HG03066 (cell line): ENCODE data around the gene GK.
"Not testable (repeated sequence)": the region's sequence is repeated elsewhere in the genome, so short reads cannot be mapped to it uniquely, and the experiment has no call there.

Experiments used
- ATAC-seq: cut with Tn5 transposase; IDR thresholded peaks from one replicate; pipeline ENCODE4 v1.9.1; 2021; ENCODE audit warnings: low read depth; ENCODE audit not compliant: unreplicated experiment

GK gene

DNA sequence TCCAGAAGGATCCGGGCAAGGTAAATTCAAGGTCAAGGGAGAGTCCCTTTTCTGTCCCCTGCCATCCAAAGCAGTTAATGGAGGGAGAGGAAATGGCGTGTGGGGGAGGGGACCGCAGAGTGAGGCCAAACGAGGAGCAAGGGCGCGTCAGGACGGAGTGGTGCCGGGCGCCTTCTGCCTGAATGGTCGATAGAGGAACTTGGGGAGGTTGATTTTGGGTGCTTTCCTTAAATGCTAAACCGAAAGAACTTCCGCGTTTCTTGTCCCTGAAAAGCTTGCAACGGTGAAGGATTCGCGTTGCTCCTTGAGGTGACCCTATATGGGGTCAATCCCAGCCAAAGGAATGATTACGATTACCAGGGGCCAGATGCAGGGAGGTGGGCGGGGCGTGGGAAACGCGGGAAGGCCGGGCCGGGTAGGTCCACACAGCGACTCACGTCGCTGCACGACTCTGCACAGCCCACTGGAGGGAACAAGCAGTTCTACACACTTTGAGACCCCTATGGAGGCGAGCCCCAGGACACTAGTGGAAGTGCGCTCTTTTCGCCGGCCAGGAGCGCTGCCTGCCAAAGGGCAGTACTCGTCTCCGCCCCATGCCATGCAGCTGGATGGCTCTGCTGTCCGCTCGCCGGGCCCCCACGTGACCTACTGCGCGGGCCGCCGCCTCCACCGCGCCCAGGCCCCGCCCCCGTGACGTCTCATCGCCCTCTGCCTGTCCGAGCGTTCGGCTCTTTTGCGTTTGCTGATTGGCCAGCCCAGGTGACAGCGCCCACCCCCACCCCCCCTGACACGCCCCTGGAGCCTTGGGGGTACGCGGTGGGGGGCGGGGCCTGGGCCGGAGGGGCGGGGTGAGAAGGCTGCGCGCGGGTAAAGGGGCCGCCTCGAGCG is 452 bp upstream of the GK start:
- peak; percentile 85 for ATAC-seq

DNA sequence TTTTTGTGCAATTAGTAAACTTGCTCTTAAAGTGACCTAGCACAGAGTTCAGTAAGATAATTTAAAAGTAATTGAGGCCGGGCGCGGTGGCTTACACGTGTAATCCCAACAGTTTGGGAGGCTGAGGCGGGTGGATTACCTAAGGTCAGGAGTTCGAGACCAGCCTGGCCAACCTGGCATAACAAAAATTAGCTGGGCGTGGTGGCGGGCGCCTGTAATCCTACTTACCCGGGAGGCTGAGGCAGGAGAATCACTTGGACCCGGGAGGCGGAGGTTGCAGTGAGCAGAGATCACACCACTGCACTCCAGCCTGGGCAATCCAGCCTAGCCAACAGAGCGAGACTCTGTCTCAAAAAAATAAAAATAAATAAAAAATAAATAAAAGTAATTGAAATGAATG is 1.2 kb downstream of the GK start:
- ATAC-seq: not testable (repeated sequence)

DNA sequence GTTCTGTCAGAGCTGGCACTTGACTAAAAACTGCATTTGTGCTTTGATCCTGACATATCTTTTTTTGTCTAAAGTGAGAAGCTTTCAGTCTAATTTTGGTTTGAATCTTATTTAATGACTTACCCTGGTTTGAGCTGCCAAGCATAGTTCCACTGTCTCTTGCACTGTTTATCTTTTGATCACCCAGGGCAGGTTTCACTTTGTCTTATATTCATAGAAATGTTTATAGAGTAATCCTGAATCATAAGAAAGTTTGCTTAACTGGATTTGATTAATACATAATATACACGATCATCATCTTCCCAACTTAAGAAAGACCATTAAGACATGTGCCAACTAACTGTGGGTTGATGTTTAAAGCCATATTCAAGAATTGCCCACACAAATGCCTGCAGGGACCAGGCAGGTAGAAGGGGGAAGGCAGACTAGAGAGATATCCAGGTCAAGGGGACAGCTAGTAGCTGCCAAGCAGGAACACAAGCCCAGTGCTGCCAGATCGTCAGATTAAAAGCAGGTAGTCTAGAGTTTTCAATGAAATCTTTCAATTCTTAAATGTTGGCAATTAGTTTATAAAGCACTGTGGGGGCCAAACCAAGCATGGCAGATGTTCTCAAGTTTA is 1.9 kb downstream of the GK start:
- no peak for ATAC-seq

DNA sequence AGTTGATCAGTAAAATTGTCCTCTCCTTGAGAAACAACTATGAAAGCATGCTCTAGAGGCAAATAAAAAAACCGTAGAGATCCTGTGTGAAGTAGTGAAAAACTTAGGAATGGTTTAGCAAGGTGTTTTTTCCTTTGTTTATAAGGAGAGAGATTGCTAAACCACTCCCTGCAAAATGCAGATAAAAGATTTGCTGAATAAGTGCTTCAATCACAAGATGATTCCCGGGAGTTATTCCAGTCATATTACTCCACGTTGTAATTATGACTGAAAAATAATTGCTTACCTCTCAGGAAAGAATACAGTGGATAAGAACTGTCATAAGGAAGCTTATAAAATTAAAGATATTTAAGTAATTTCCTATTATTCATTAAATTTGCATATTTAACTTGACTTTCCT is 2.8 kb downstream of the GK start:
- no peak for ATAC-seq

DNA sequence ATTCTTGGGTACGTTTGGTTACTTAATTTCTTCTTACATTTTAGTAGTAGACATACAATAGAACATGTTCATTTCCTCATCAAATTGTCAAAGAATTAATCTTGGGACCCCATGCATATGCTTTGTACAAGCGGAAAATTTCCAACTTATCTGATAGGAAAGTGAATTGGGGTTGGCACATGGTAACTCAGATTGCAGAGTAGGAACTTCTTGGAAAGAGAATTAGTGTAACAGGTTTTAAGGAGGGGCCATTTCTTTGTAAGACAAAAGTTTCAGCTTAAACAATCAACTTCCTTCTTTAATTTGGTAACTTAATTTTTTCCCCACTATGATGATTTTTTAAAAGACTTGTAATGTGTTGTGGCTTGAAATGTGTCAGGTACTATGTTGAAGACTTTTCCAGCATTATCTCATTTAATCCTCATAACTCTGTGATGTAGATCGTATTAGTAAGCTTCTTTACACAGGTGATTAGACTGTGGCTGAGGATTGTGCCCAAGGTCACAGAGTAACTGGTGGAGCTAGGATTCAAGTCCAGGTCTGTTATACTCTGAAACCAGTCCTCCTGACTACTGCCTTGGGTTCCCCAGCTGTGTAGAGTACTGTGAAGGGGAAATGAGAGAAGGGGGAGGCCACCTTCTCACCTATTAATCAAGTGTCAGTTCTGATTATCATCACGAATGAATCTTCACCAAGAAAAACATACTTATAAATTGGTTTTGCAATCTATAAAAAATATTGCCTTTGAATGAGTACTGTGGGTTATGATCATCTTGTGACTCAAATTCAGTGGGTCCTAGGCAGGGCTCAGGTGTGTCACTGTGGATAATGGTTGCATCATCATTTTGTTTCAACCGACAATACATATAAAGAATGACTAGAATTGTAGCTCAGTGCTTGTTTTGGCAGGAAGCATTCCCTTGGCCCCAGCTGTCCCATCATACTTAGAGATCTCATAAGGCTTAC is 4.3 kb downstream of the GK start:
- no peak for ATAC-seq

DNA sequence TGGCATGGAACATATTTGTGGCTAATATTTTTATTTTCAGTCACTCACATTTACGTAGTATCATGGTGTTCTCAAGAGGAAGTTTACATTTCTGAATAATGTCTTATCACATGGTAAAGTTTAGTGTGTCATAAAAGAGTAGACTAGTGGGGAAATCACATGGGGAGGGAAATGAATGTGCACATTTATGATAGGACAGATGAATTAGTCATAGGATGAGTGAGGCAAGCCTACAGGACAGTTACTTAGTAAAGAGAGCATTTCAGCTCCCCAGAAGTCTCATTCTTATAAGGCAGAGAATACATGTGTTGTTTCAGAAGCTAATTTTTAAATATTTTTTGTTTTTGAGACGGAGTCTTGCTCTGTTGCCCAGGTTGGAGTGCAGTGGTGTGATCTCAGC is 6.2 kb downstream of the GK start:
- ATAC-seq: no peak

DNA sequence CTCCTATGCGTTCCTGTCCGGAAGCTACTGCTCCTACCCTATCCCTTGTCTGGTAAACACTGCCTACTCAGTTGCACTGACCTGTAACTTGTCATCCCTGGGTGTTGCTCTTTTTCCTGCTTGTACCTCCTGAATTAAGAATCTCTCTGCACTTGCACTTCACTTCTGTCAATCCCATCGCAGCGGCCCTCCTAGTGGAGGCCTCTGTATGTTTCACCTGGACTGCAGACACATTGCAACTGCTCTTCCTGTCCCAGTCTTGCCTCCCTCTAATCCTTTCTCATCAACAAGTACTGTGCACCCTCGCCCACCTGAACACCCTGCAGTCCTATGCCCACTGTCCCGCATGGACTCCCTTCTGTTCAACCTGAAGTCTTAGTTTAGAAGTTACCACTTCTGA is 8.0 kb downstream of the GK start:
- ATAC-seq: no peak

DNA sequence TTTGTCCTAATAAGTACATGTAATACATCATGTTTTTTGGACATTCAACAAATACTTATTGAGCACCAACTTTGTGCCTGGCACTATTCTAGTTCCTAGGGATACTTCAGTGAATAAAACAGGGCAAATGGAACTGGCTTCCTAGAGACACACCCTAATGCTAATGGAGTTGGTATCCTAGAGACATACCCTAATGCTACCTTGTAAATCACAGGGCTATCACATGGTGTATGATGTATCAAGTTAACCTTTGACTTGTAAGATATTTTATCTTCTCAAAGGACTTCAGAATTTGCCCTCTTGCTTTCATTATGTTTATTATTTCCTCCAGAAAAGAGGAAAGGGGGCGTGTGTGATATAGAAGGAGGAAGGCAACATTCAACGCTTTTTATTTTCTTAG is 10.1 kb downstream of the GK start:
- ATAC-seq: no peak

DNA sequence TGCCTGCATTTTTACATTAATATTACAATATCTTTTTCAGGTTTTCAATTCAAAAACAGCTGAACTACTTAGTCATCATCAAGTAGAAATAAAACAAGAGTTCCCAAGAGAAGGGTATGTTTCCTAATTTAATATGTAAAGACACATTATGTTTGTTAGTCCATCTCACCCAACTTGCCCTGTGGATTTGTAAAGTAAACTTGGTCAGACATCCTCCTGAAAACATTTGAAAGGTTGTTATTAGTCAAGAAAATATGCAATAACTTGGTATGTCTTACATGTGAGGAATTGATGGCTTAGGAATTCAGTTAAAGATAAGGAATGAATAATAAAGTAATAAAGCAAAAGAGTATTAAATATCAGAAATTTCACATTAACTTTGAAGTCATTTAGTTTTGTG is 12.2 kb downstream of the GK start:
- no peak for ATAC-seq

DNA sequence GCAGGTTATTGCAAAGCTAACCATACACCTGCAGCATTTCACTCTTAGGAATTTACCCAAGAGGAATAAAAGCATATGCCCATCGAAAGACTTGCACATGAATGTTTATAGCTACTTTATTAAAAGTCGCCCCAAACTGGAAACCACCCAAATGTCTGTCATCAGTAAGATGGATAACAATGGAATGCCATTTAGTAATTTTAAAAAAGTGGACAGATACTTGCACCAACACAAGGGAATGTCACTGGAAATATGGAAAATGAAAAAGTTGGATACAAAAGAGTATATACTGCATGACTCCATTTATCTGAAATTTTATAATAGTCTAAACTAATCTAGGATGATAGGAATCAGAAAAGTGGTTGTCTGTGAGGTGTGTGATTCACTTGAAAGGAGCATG is 12.9 kb downstream of the GK start:
- no peak for ATAC-seq

DNA sequence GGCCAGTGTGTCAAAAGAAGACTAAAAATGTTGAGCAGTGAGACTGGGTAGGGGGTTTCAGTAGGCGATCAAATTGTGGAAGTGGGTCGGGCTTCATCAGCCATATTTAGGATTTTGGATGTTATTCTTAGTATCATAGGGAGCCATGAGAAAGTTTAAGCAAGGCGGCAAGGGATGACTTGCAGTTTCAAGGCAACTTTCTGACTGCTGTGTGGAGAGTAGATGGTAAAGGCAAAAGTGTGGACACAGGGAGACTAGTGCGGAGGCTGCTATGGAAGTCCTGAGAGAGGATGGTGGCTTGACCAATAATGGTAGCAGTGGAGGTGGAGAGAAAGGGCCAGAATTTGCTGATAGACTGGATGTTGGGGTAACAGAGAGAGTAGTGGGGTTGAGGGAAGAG is 15.4 kb downstream of the GK start:
- no peak for ATAC-seq

DNA sequence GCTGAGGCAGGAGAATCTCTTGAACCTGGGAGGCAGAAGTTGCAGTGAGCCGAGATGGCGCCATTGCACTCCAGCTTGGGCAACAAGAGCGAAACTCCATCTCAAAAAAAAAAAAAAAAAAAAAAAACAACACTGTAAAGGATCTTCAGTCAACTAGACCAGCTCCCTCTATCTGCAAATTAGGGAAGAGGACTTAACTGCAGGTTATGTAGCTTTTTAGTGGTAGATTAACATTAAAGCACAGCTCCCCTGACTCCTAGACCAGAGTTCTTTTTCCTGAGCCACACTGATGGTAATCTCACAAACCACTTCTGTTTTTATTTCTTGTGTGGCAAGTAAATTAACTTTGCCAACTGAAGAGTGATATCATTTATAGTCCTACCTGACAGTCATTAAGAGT is 18.0 kb downstream of the GK start:
- not testable (repeated sequence) for ATAC-seq

DNA sequence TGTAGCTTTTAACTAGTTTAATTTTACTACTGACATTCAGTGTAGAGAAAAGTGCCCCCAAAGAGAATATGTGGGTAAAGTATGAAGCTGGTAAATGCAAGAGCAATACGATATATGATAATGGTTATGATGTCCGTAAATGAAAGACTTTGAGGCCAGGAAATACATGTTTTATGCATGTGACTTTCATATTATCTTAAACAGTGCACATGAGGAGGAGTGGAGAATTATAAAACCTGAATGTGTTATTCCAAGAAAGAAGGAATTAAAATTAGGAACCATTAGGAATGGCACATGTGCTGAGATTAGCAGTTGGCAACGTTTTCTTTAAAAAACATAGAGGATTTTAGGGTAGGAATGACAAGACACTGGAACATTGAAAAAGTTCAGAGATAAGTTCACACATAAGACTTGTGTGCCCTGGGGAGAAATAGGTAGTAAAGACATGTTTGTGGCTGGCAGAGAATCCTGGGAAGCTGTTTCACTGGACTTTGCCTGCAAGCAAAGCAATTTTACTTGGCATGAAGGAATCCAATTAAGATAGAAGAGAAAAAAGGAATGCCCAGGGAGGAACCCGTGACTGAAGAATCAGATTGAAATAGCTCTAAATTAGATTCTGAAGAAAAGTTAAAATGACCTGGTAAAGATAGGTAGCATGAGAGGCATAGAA is 20.0 kb downstream of the GK start:
- no peak for ATAC-seq

DNA sequence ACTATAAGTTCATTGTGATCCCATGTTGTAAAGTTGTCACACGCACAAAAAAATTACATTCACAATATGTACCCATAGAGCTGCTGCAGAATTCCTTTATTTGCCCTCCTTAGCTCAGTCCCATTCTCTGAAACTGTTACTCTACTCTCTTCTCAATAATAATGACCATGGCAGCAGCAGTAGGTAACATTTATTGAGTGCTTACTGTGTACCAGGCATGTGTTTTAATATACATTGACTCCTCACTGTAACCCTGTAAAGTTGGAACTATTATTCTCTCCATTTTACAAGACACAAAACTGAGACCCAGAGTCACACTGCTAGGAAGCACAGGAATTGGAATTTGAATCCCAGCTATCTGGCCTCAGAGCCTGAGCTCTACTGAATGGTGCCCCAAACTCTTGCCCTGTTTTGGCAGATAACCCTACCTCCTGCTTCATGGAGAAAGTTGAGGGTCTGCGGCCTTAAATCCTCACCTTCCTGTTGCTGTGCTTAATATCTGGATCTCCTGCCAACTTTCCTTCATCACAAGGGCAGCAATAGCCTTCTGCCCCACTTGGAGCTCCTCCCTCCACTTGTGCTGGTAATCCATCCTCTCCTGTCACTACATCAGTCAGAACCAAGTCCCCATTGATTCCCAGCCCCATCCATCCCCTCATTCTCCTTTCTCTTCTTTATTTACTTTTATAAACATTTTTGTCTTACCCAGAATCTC is 20.8 kb downstream of the GK start:
- no peak for ATAC-seq

DNA sequence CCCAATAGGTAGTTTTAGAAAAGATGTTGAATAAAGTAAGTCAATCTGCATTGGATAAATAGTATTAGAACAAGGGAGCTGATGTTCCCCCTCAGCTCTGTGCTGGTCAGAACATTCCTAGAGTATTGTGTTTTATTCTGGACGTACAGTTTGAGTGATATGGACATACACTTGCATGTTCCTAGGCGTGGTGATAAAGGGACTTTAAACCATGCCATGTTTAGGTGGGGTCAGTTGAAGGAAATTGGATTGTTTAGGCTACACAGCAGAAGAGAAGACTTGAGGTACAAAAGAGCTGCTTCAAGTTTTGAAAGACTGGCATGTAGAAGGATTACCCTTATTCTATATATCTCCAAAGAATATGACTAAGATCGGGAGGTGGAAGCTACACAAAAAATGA is 21.6 kb downstream of the GK start:
- no peak for ATAC-seq

DNA sequence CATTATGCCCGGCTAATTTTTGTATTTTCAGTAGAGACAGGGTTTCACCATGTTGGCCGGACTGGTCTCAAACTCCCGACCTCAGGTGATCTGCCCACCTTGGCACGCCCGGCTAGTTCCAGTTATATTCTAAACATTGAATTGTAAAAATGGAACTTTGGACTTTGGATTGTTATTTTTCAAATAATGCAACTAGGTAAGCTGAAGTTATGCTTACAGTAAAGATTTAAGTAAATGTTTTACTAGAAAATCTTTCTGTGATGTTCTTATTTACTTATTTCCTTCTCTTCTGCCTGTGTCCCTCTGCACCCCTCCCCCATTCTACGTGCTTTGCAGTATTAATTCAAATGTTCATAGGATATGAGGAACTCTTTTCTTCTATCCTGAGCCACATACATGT is 26.1 kb downstream of the GK start:
- no peak for ATAC-seq

DNA sequence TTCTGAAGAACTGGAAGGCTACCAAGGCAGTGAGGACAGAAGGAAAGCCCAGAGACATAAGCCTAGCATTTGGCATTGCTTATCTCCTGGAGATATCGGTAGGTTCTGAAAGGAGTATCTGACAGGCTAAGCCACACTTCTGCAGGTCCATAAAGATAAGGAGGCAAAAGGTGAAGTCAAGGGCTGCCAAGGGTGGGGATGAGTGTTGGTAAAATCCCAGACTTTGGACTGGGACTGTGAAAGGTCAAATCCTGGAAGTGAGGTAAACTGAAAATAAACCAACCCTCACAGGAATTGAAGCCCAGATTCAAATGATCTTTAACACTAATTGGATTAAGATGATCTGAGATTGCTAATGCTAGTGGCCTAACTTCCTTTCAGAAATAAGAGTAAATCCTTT is 27.4 kb downstream of the GK start:
- no peak for ATAC-seq

DNA sequence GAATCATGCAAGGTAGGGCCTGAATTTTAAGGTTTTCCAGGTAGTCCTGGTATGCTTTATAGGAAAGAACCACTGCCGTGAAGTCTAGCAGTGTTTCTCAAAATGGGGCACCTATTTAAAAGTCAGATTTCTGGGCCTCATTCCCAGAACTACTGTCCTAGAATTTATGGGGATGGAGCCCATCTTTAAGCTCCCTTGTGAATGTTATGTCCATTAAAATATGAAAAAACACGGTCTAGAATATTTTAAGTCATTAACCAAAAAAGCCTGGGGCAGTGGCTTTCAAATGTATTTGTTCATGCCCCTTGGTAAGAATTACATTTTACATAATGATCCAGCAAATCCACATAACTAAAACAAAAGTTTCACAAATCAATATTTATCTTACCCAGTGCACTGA is 35.4 kb downstream of the GK start:
- ATAC-seq: no peak

DNA sequence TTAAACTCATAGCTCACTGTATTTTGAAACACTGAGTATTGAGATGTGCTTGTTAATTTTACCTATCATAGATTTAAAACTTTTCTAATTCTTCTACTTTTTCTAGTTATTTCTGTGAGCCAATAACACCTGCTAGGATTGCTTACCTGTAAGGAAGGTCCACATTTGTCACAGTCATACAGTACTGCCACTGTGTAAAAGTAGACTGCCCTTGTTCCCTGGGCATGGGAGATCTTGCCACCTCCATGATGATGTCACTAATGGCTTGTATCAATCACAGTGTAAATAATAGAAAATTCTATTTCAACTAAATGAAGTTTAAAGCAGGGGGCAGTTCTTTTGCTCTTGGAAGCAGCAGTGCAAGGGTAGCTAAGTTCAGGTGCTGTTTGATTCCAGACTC is 35.9 kb downstream of the GK start:
- no peak for ATAC-seq

DNA sequence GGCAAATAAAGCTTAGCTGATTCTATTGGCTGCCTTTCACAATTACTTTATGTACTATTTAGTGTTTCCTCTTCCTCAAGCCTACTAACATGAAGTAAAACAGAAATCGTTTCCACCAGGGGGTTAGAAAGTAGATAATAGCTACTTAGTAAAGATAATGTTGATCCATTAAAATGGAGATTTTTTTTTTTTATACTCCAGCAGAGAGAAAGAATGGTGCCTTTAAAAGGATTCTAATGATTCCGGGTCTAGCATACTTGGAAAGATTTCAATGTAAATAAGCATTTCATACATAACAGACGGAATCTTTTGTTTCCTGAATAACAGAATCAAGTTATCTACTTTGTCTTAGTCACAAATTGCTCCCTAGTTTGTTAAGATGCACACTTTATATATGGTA is 37.1 kb downstream of the GK start:
- ATAC-seq: no peak
